ENCODE data around the gene SSBP4.

The SSBP4 gene

GRCh38 chr19:18434411-18435175 lies 15.4 kb downstream of the SSBP4 start:
- CTCF ChIA-PET: interaction anchor here (0.5 to 1.0 kb wide), 4 partner anchors 15 to 191 kb away, joined by 3 to 5 read pairs (median 4); partner anchors contain the start of gene SSBP4
- DNase-seq (ENCODE audit: low spot score): no peak
- POLR2A ChIA-PET (ENCODE audit: low non-redundant PET): no interaction called here

GRCh38 chr19:18435178-18435841 lies 16.1 kb downstream of the SSBP4 start:
- ChIA-PET POLR2A (ENCODE audit: low non-redundant PET) (no interaction called here), CTCF (interaction anchor here (1.0 to 2.0 kb wide), 3 partner anchors 16 to 33 kb away, joined by 3 to 9 read pairs (median 5); partner anchors contain the start of gene SSBP4)
- peak overlapping the region; percentile 94 for H3K27ac ChIP-seq
- no peak for DNase-seq (ENCODE audit: low spot score)
- no peak for TF ChIP-seq CTCF (conservative IDR thresholded peaks at IDR 0.05; ENCODE audit: low read depth)

More at GRCh38 chr19:18434411-18435175, 15.4 kb downstream of the SSBP4 start:
- TF ChIP-seq CTCF (conservative IDR thresholded peaks at IDR 0.05; ENCODE audit: low read depth): no peak
- peak overlapping the region; percentile 94 for H3K27ac ChIP-seq

- peak overlapping the region; percentile 94 for H3K27ac ChIP-seq
- ChIA-PET CTCF (interaction anchor here (0.6 to 2.0 kb wide), 3 partner anchors 15 to 60 kb away, joined by 3 to 9 read pairs (median 6); no protein-coding TSS in a partner anchor), POLR2A (ENCODE audit: low non-redundant PET) (no interaction called here)
- DNase-seq (ENCODE audit: low spot score): no peak
- no peak for TF ChIP-seq CTCF (conservative IDR thresholded peaks at IDR 0.05; ENCODE audit: low read depth)
Measured at GRCh38 chr19:18435842-18436670, 16.9 kb downstream of the SSBP4 start.

- ChIA-PET CTCF (interaction anchor here (0.6 to 2.0 kb wide), 2 partner anchors 14 to 25 kb away, joined by 3 to 9 read pairs; no protein-coding TSS in a partner anchor), POLR2A (ENCODE audit: low non-redundant PET) (no interaction called here)
- DNase-seq (ENCODE audit: low spot score): no peak
- no peak for TF ChIP-seq CTCF (conservative IDR thresholded peaks at IDR 0.05; ENCODE audit: low read depth)
- peak overlapping the region; percentile 94 for H3K27ac ChIP-seq
Measured at GRCh38 chr19:18436671-18437490, 17.7 kb downstream of the SSBP4 start.

- CTCF ChIA-PET: no interaction called here
- no peak for TF ChIP-seq CTCF (conservative IDR thresholded peaks at IDR 0.05; ENCODE audit: low read depth)
- DNase-seq (ENCODE audit: low spot score): no peak
- POLR2A ChIA-PET (ENCODE audit: low non-redundant PET): no interaction called here
- H3K27ac ChIP-seq: peak within 1 kb of the TSS; percentile 94
Measured at GRCh38 chr19:18437491-18438330, 18.5 kb downstream of the SSBP4 start, which contains the start of gene ISYNA1. TSS of gene ISYNA1 (minus strand) at chr19:18438133. CDS start at chr19:18437979, 154 bp downstream.

Measured in RWPE1 (cell line).